SIG-M5 (cell line): ENCODE data around the gene OSBPL6.

ENCODE experiments used
- DNase-seq: peaks from one replicate; lab custom pipeline; 2025; lab: John Stamatoyannopoulos, UW

The OSBPL6 gene

GRCh38 chr2:178241844-178242551 is 47.7 kb downstream of the OSBPL6 start:
- DNase-seq: no peak

GRCh38 chr2:178242552-178242883 is 48.2 kb downstream of the OSBPL6 start:
- no peak for DNase-seq

GRCh38 chr2:178243961-178244360 is 49.6 kb downstream of the OSBPL6 start:
- DNase-seq: no peak

DNA sequence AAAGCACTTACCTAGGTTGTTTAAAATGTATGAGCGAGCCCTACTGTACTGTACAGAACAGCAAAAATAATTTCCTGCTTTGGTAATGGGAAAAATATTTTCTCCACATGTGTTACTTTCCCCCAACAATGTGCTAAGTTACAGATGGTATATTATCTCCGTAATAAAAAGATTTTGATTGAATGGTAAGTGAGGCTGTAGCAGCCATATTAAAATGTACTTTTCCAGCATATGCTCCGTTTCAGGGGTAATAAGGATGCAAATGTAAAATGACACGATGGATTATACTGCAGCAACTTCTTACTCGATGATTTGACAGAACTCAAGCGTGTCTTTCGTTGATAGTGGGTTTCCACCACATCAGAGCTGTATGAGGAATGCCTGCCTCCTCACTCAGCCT is 50.5 kb downstream of the OSBPL6 start:
- no peak for DNase-seq

DNA sequence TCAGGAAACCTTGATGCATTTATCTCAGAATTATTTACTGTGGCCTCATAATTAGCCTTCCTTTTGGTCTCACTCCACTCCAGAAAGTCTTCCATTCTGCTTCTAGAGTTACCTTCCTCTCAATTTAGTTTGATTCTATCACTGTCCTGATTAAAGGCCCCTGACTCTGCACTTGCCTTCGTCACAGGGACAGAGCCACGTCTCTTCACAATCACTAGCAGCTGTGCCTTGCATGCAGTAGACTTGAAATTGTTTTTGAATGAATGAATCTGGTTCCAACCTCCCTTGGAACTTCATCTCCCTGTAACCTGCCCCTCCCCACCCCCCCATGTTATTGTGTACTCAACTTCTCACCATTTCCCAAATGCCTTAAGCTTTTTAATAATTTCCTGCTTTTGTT is 52.4 kb downstream of the OSBPL6 start:
- DNase-seq: no peak

GRCh38 chr2:178247250-178247649 is 52.9 kb downstream of the OSBPL6 start:
- DNase-seq: no peak

DNA sequence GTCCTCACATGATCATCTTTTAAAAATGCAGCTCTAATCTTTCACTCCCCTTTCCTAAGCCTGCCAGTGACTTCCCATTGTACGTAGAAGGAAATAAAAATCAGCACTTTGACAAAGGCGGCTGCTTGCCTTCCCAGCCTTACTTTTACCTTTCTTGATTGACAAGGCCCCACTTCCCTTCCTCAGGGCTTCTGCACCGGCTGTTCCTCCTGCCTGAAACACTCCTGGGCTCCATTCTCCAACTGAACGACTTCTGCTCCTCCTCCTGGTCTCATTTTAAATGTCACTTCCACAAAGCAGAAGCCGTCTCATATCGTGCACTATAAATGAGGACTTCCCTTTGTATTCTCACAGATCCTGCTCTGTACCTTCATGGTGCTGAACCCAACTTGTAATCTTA is 56.1 kb downstream of the OSBPL6 start:
- no peak for DNase-seq

- no peak for DNase-seq
Observed at GRCh38 chr2:178251151-178251955, 57.0 kb downstream of the OSBPL6 start.

DNA sequence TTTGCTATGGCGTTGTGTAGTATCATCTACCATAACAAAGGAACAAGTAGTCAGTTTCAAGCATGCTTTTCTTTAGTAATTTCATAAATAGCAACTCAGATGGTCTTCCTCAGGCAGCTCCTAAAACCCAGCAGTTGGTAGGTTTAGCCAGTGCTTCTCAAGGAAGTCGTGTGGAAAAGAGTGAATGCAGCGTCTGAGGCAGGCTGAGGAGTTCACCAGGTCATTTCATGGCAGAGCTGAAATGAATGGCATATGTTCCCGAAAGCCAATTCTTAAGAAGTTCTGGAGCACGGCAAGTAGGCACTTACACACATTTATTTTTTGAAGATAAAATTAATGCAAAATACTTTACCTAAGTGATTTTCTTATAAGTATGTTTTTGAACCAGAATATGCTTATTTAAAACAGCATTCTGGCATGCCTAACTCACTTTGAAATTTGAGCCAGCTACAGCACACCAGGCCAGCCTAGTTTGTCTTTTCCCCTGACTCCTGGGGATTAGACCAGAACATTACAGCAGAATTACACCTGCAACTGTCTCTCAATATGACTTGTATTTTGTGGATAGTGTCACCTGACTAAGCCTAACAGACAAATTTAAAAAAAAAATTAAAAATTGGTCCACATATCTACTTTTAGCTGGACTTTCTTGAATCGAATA is 62.2 kb downstream of the OSBPL6 start:
- DNase-seq: no peak

DNA sequence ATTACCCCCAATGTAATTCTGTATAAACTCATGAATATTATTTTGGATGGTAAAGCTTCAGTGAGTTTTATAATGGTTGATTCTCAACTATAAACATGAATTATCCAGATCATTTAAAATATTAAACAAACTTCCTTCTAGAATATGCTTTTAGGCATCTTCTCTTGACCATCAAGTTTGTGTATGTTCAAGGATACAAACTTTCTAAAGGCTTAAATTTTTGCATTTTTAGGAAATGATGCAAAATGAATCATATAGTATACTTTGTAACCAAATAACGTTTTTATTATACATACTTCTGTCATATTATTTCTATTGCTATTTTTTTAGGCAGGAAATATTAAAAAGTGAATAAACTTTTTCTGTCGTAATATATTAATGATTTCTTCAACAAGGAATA is 62.8 kb downstream of the OSBPL6 start:
- no peak for DNase-seq

- DNase-seq: no peak
Observed at GRCh38 chr2:178258916-178259315, 64.6 kb downstream of the OSBPL6 start.

DNA sequence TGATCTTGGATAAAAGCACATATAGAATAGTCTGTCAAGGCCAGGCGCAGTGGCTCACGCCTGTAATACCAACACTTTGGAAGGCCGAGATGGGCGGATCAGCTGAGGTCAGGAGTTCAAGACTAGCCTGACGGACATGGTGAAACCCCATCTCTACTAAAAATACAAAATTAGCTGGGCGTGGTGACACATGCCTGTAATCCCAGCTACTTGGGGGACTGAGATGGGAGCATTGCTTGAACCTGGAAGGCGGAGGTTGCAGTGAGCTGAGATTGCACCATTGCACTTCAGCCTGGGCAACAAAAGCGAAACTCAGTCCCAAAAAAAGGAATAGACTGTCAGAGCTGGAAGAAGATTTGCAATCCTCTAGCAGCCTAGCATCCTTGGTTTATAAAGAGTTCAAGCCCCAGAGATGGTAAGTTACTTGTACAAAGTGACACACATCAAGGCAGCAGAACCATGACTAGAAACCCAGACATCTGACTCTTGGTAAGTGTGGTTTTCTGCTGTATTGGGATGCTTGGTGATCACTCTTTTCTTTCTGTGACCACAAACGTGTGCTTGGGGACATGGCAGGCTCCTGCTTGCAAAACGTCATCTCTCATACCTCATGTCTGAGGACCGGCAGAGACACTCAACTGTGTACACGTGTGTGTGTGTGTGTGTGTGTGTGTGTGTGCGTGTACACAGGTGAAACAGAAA is 69.0 kb downstream of the OSBPL6 start:
- DNase-seq: no peak

- no peak for DNase-seq
Observed at GRCh38 chr2:178264211-178264610, 69.9 kb downstream of the OSBPL6 start.

DNA sequence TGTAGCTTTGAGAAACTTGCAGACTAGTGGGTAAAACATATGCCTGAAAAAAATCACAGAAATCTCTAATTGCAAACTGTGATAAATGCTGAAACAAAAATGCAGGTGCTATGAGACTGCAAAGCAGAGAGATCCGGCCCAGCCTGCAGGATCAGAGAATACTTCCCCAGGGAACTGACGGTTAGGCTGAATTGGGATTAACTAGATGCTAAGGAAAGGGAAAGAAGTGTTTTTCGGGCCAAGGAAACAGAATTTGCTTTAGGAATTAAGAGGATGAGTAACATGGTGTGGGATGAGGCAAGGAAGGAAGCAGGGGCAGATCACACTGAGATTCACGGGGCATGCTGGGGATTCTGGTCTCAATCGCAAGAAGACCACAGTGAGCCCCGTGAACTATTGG is 71.5 kb downstream of the OSBPL6 start:
- DNase-seq: no peak

GRCh38 chr2:178266445-178266844 is 72.1 kb downstream of the OSBPL6 start:
- DNase-seq: no peak

DNA sequence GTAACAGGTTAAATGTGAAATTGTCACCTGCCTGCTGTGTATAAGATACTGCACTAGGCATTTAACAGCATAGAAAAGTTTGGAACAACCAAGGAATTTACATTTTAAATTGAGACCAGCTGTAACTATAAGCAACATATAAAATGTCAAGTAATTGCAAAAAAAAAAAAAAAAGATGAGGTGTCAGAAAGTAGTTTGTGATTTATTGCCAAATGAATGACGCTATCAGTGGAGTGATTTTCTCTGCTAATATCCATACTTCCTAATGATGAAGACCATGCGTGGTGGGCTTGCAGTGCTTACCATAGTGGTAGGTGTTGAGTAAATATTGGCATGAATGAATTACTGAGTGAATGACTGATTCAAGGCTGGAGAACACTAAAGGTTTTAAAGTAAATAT is 73.3 kb downstream of the OSBPL6 start:
- DNase-seq: no peak

DNA sequence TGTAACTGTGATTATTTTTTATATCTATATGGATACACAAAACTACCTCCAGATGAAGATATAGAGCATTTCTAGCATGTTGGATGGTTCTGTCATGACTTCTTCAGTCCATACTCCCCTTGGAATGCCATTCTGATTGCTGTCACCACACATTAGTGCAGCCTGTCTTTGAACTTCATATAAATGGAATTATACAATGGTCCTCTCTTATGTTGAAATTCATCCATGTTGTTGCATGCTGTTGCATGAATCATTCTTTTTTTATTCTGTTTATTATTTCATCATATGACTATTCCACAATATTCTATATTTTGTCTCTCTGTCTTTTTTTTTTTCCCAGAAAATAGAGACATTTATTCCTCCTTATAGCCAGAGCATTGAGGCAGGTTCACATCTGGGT is 74.1 kb downstream of the OSBPL6 start:
- no peak for DNase-seq

GRCh38 chr2:178269438-178270224 is 75.3 kb downstream of the OSBPL6 start:
- no peak for DNase-seq

GRCh38 chr2:178270338-178270737 is 76.0 kb downstream of the OSBPL6 start:
- DNase-seq: no peak

DNA sequence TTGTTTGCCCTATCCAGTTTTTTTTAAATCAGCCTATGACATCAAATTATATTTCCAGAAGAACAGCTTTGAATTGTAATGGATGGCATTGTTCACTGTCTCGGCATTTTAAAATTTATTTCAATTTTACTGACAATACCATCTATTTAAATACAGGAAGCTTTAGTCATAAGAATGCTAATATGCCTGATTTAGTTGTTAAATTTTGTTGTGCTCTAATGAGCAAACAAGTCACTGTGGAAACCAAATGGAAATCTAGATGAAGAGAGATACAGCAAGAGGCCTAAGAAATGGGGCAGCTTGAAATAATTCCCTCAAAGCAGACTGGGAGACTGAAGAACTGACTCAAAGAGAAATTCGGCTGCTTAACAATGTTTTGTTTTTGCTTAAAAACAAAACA is 76.8 kb downstream of the OSBPL6 start:
- no peak for DNase-seq

GRCh38 chr2:178271629-178272333 is 77.5 kb downstream of the OSBPL6 start:
- no peak for DNase-seq
